ENCODE results near the gene ADNP2.

Gene ADNP2

DNA sequence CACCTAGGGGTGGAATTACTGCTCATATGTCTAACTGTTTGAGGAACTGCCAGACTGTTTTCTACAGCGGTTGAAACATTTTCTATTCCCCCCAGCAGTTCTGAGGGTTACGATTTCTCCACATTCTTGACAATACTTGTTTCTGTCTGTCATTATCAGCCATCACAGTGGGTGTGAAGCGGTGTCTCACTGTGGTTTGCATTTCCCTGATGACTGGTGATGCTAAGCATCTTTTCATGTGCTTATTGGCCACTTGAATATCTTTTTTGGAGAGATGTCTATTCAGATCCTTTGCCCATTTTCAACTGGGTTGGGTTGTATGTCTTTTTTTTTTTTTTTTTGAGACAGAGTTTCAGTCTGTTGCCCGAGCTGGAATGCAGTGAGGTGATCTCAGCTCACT, 63.0 kb downstream of the ADNP2 start:
- peak; percentile 22 for DNase-seq (ENCODE audit: low spot score)

DNA sequence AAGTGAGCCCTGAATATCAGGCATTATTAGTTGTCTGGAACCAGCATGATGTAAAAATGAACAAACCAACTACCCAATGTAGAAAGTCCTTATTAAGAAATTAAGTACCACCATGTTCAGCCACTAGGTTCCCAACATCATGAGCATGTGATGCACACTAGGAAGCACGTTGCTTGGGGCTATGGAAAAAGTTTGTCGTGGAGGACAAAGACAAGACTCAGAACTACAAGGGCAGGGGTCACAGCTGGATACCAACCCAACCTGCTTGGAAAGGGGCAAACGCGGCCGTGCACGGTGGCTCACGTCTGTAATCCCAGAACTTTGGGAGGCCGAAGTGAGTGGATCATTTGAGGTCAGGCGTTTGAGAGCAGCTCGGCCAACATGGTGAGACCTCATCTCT, 64.0 kb downstream of the ADNP2 start:
- DNase-seq (ENCODE audit: low spot score): no peak

DNA sequence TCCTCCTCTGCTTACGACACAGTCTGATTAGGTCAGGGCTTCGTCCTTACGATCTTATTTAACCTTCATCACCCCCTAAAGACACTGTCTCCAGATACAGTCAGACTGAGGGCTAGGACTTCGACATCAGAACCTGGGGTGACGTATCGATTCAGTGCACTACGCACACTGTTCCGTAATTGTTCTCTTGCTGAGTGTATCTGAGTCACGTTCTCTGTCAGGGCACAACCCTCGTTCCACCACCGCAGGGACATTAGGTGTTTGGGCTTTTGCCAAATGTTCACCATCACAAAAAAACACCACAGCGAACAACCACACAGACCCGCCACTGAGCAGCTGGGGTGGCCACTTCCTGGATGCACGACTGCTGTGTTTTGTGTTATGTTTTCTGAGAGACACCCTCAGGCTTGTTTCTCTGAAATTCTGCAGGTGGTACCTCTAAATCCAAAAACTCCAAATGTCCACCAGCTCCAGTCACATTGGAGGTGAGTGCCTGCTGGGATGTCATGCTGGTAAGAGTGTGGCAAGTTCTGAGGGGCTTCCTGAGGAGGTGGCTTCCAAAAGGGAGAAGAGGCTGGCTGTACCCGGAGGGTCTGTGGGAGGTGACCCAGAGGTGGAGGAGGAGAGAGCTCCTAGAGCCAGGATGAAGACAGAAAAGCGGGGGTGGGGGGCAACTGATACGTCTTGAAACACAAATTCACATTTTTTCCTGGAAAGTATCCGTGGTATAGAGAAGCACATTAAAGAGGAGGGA, 66.6 kb downstream of the ADNP2 start:
- DNase-seq (ENCODE audit: low spot score): peak; percentile 77

DNA sequence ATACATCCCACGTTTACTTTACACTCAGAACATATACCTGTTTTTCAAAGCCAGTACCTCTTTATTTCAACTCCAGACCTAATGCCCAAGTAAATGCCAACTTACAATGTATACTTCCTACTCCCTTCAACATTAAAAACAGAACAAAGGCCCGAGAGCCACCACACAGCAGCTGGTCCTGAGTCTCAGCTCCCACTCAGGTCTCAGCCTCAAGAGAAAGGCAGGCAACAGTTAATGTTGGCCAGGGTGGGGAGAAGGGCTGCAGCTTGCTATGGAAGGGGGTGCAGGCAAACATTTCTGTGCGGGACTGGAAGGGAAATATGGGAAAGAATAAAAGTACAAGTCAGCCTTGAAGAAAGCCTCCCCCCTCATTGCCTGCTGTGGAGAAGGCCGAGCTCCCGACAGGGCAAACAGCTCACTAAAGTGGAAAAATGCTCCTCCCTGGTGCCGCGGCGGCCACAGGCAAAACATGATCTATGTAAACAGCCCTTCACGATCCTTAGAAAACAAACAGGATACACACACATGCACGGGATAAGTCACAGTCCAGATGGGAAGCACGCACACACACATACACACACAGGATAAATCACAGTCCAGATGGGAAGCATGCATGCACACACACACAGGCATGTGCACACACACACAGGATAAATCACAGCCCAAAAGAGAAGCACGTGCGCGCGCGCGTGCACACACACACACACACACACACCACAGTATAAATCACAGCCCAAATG, 67.4 kb downstream of the ADNP2 start:
- no peak for DNase-seq (ENCODE audit: low spot score)

DNA sequence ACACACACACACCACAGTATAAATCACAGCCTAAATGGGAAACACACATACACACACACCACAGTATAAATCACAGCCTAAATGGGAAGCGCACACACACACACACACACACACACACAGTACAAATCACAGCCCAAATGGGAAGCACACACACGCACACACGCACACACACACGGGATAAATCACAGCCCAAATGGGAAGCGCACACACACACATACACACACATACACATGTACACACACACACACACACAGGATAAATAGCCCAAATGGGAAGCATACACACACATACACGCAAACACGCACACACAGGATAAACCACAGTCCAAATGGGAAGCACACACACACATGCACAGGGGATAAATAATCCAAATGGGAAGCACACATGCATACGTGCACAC, 68.1 kb downstream of the ADNP2 start:
- no peak for DNase-seq (ENCODE audit: low spot score)

DNA sequence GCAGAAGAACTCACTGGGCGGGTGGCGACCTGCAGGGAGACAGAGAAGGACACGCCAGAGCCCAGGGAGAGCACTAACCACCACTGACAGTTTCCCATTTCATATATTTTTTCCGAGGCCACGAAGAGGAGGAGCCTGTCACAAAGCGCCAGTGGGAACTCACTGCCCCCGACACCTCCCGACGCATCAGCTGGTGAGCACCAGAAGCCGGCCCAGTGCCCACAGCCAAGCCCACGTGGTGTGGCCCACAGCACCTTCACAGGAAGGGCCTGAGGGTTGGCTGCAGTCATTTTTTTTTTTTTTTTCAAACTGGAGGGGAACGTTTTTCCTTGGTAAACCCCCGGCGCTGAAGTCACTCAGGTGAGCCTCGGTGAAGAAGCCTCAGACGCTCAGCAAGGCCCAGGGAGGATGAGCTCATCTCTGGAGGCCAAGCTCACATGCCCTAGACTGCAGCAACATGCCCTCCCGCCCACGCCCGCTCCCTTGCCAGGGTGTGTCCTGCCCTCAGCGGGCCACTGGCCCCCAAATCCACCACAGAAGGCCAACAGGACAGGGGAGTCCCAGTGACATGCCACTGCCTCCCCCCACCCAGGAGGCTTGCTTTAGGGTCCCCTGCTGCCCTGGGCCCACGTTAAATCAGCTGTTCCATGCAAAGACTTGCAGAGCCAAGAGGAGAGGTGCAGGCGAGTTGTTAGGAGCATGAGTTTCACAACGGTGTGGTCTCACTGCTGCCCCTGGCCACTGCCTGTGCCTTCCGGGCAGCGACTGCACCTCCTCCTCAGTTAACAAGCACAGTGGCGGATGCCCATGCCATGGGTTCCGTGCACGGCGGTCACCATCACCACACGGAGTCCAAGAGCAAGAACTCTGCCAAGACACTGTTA, 70.1 kb downstream of the ADNP2 start:
- DNase-seq (ENCODE audit: low spot score): no peak

DNA sequence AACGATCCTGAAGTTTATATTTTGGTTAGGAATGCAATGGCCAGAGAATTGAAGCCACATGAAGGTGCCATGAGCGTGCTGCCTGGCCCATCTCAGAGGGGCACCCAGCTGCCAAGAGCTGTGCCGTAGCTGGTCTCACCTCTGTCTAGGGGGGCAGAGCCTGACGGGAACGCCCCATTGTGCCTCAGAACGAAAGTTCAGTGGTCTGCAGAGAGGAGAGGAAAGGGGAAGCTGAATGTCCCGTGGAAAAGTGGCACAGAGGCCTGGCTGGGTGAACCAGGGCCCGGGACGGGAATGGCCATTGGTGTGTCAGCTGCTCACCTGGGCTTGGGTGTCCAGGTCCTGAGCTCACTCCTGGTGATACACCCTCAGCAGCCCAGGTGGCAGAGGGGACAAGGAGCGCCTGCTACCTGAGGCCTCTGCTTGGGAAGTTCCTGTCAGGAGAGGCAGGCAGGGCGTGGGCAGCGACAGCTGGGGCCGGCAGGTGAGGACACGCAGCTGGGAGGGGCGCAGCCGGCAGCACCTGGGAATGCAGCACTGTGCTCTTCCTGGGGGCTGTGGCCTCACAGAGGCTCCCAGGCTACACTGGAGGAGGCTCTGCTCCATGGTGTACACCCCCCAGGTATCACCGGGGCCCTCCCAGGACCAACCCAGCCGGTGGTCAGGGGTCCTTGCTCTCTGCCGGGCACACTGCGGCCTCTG, 70.9 kb downstream of the ADNP2 start:
- no peak for DNase-seq (ENCODE audit: low spot score)

- DNase-seq (ENCODE audit: low spot score): no peak
These were observed 71.9 kb downstream of the ADNP2 start for GRCh38 chr18:80180778-80181564.

DNA sequence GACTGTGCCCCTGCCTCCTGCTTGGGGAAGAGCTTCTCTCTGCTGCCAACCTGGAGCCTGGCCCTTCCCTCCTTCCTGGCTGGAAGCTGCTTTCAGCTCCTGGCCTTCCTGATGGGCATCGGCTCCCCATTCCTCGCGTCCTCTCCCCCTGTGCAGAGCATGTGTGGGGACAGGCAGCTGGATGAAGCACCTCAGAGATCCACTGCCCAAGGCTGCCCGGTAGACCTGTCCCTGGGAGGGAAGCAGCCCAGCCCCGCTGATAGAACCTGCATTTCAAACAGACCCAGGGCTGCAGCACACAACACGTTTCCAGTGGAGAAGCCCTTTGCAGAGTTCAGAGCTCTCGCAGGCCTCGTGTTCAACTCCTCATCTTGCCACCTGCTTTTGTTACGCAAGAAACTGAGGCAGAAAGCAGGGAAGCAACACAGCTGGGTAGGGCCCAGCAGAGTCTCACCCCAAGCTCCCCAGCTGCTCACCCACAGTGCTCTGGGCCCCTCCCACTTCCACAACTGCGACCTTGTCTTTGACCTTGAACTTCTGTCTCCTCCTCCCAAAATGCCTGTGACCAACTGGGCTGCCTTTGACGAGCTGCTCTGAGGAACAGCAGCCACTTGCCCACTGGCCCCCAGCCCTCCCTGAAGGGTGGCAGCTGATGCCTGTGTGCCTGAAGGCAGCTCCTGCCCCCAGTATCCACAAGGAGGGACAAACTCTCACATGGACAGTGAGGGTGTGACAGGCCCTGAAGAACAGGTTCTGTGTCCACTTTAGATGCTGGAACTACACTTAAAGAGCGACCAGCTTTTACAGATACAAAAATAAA, 72.8 kb downstream of the ADNP2 start:
- no peak for DNase-seq (ENCODE audit: low spot score)

DNA sequence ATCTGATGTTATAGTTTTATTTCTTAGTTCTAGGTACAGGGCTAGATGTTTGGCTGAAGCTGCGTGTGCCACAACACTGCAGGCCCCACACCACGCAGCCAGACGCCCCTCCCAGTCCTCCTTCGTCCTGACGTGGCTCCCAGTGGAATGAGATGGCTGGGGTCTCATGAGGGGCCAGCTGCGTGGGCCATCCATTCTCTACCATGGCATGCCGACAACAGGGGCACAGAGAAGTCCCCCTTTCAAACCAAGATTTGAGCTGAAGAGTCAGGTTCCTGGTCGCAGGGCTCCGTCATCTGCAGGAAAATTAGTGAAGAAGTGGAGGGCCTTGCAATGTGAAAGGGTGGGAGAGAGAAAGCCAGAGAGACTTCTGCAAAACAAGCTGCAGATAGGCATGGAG, 73.8 kb downstream of the ADNP2 start:
- no peak for DNase-seq (ENCODE audit: low spot score)

GRCh38 chr18:80183273-80184050, 74.4 kb downstream of the ADNP2 start:
- no peak for DNase-seq (ENCODE audit: low spot score)

DNA sequence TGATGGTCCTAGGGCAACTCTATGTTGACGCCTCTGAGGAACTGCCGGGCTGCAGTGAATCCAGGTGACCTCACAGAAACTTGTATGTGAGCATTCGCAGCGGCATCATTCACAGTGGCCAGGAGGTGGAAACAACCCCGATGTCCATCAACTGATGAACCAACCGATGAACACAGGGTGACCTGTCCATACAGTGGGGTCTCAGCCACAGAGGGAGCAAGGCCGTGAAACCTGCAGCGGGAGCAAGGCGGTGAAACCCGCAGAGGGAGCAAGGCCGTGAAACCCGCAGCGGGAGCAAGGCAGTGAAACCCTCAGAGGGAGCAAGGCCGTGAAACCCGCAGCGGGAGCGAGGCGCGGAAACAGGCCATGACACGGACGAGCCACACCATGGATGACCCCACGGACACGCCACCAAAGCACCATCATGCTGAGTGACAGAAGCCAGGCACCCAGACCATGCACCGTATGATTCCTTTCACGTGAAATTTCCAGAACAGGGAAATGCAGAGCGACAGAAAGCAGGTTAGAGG, 75.2 kb downstream of the ADNP2 start:
- DNase-seq (ENCODE audit: low spot score): no peak

GRCh38 chr18:80185545-80185944, 76.5 kb downstream of the ADNP2 start:
- DNase-seq (ENCODE audit: low spot score): no peak

- no peak for DNase-seq (ENCODE audit: low spot score)
These were observed 79.0 kb downstream of the ADNP2 start for GRCh38 chr18:80187956-80188642.

GRCh38 chr18:80188643-80189530, 79.8 kb downstream of the ADNP2 start:
- DNase-seq (ENCODE audit: low spot score): no peak

DNA sequence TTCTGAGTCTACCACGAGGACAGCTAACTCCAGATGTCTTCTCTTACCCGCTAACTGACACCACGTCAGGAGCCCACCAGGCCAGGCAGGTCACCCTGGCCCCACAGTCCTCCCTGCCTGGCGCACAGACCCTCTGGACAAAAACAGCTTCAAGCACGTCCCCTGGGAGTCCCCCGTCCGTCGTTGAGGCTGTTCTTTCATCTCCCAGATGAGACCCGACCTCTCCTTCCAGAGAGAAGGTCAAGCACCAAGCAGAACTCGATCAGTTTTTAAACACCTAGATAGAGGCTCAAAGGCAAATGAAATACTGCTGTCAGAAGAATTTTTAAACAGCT, 80.4 kb downstream of the ADNP2 start:
- DNase-seq (ENCODE audit: low spot score): no peak
